Calu3 (cell line): ENCODE results near the gene MCM9. TPM values are rescaled to one million over a fixed set of nuclear protein-coding genes. Genes with fewer than 3 reads are reported as not detected.
"Not testable (repeated sequence)": the region's sequence is repeated elsewhere in the genome, so short reads cannot be mapped to it uniquely, and the experiment has no call there.

Experiments used
- BruUV-seq: library from RNA; stranded (reverse); fragments of 400-500 nt; replicated peaks from 2 replicates; lab custom pipeline; 2021; lab: Mats Ljungman, UMichigan
- CTCF ChIA-PET: fragments of 300-600 bp; sonication (Branson Sonifier 250); formaldehyde crosslinking; loops from one replicate; lab custom pipeline; 2022; ENCODE audit warnings: antibody characterized with exemption; lab: Charles Lee
- DNase-seq: peaks from one replicate; pipeline ENCODE4 v3.0.0; 2022
- H3K27ac Mint-ChIP-seq: one replicate; pipeline ENCODE4 v1.8.0; 2022; ENCODE audit warnings: mixed read lengths; ENCODE audit not compliant: unreplicated experiment
- H3K27me3 Mint-ChIP-seq: one replicate; pipeline ENCODE4 v1.8.0; 2022; ENCODE audit warnings: mixed read lengths; ENCODE audit not compliant: unreplicated experiment
- H3K36me3 Mint-ChIP-seq: one replicate; pipeline ENCODE4 v1.8.0; 2022; ENCODE audit warnings: mild to moderate bottlenecking, moderate library complexity, mixed read lengths; ENCODE audit not compliant: insufficient read depth, unreplicated experiment
- H3K4me1 Mint-ChIP-seq: one replicate; pipeline ENCODE4 v1.8.0; 2022; ENCODE audit warnings: mild to moderate bottlenecking, low read depth, mixed read lengths; ENCODE audit not compliant: unreplicated experiment
- H3K4me3 Mint-ChIP-seq: one replicate; pipeline ENCODE4 v1.8.0; 2022; ENCODE audit warnings: mild to moderate bottlenecking, low read depth, moderate library complexity, mixed read lengths; ENCODE audit not compliant: unreplicated experiment
- H3K9me3 Mint-ChIP-seq: one replicate; pipeline ENCODE4 v1.8.0; 2022; ENCODE audit warnings: low read depth, mixed read lengths; ENCODE audit not compliant: unreplicated experiment
- CTCF ChIP-seq: fragments of 200-600 bp; IDR thresholded peaks from one replicate; pipeline ENCODE4 v1.8.0; 2022; ENCODE audit warnings: antibody characterized with exemption; ENCODE audit not compliant: unreplicated experiment
- intact Hi-C: fragments of 100-400 bp; cut with micrococcal nuclease; formaldehyde crosslinking; loops from one replicate; pipeline ENCODE4 v1.10.0; 2022; ENCODE audit not compliant: unreplicated experiment
- total RNA-seq: library from RNA; stranded (reverse); gene quantifications from 2 replicates; pipeline ENCODE4 v1.2.3, GENCODE V29; 2022

Gene MCM9
- total RNA-seq, 1 experiment from 2014 or later, result 24.6 TPM

GRCh38 chr6:118768904-118769325 is 166.0 kb downstream of the MCM9 start:
- H3K4me1 Mint-ChIP-seq, result no peaks in the 10 kb centered on the region
- no TSS peak for BruUV-seq
- no peak for DNase-seq
- no peak overlapping the region for H3K4me3 Mint-ChIP-seq
- no peaks in the 10 kb centered on the region for H3K9me3 Mint-ChIP-seq
- no peaks in the 10 kb centered on the region for H3K27me3 Mint-ChIP-seq
- CTCF ChIA-PET, result interaction anchor here (0.5 to 1.1 kb wide), 2 partner anchors 13 to 409 kb away, joined by 3 read pairs; no protein-coding TSS in a partner anchor
- intact Hi-C loops, result no loop called here
- no peaks in the 10 kb centered on the region for H3K36me3 Mint-ChIP-seq
- H3K27ac Mint-ChIP-seq, result no peak overlapping the region
- no peak for TF ChIP-seq CTCF

- no peaks in the 10 kb centered on the region for H3K4me1 Mint-ChIP-seq
- H3K9me3 Mint-ChIP-seq, result no peaks in the 10 kb centered on the region
- H3K4me3 Mint-ChIP-seq, result no peak overlapping the region
- no peaks in the 10 kb centered on the region for H3K27me3 Mint-ChIP-seq
- CTCF ChIA-PET, result interaction anchor here (0.5 to 1.1 kb wide), 2 partner anchors 12 to 409 kb away, joined by 3 read pairs; no protein-coding TSS in a partner anchor
- H3K27ac Mint-ChIP-seq, result no peak overlapping the region
- no peaks in the 10 kb centered on the region for H3K36me3 Mint-ChIP-seq
- no TSS peak for BruUV-seq
- intact Hi-C loops, result no loop called here
- TF ChIP-seq CTCF, result no peak
- no peak for DNase-seq
Measured at GRCh38 chr6:118768441-118768840, 166.5 kb downstream of the MCM9 start.

- H3K9me3 Mint-ChIP-seq, DNase-seq, H3K4me3 Mint-ChIP-seq, H3K27me3 Mint-ChIP-seq, CTCF ChIA-PET, intact Hi-C loops, H3K27ac Mint-ChIP-seq, H3K36me3 Mint-ChIP-seq, H3K4me1 Mint-ChIP-seq, BruUV-seq: not testable (repeated sequence)
Measured at GRCh38 chr6:118765316-118765715, 169.6 kb downstream of the MCM9 start.

- Mint-ChIP-seq H3K27me3 (no peaks in the 10 kb centered on the region), H3K9me3 (no peaks in the 10 kb centered on the region), H3K4me1 (no peaks in the 10 kb centered on the region), H3K36me3 (no peaks in the 10 kb centered on the region), H3K4me3 (no peak overlapping the region), H3K27ac (no peak overlapping the region)
- BruUV-seq, result no TSS peak
- intact Hi-C loops, result no loop called here
- TF ChIP-seq CTCF, result no peak
- CTCF ChIA-PET, result no interaction called here
- no peak for DNase-seq
Measured at GRCh38 chr6:118764766-118765165, 170.2 kb downstream of the MCM9 start.

Other genes with a start within 250 kb of the MCM9 start
- gene ASF1A, start 41.0 kb downstream of the MCM9 start, total RNA-seq, result 17.2 and 19.7 TPM in 2 replicates
- 8.2 and 8.6 TPM in 2 replicates for gene FAM184A, start 143.5 kb upstream of the MCM9 start, total RNA-seq